ENCODE data around the gene RCL1. TPM values are rescaled to one million over a fixed set of nuclear protein-coding genes. Genes with fewer than 3 reads are reported as not detected.

Gene RCL1
- polyA plus RNA-seq, 1 of the 3 experiments (the other 2 are of a cell fraction) = 18.4 TPM

GRCh38 chr9:4801156-4801555, 8.4 kb downstream of the RCL1 start:
- no peak overlapping the region for H3K4me3 ChIP-seq (ENCODE audit: low read depth in 2 of 2, low read length in 1 of 2)
- H3K27me3 ChIP-seq (ENCODE audit: insufficient read depth) = no peaks in the 10 kb centered on the region
- TF ChIP-seq EZH2phosphoT487 (IDR thresholded peaks at IDR 0.05; ENCODE audit: borderline replicate concordance, low read depth) = no peak
- no peak for TF ChIP-seq ZBTB33 (IDR thresholded peaks at IDR 0.05; ENCODE audit: borderline replicate concordance, low read depth)
- TF ChIP-seq TEAD4 (IDR thresholded peaks at IDR 0.05; ENCODE audit: borderline replicate concordance, insufficient read depth) = no peak
- H2AFZ ChIP-seq (ENCODE audit: low read depth) = no peak overlapping the region
- 96% methylated on average over 6 of the region's 6 CpGs for WGBS (ENCODE audit: low lambda C conversion rate)
- DNase-seq = no peak
- H3K4me2 ChIP-seq = no peak overlapping the region
- no peaks in the 10 kb centered on the region for H3K9me3 ChIP-seq
- H3K9ac ChIP-seq = no peak overlapping the region
- CTCF ChIA-PET = no interaction called here
- POLR2A ChIA-PET = no interaction called here
- H3F3A ChIP-seq (replicated peaks; ENCODE audit: insufficient read depth) = no peaks in the 10 kb centered on the region
- no peaks in the 10 kb centered on the region for H3K9me2 ChIP-seq
- peaks cover 93% of the 10 kb centered on the region for H3K79me2 ChIP-seq (ENCODE audit: insufficient read depth)
- 0 out of 2 replicates have a peak, but pooled peaks cover 12% of the 10 kb centered on the region for H4K20me1 ChIP-seq (ENCODE audit: insufficient read depth)
- peaks cover 0 to 1% of the 10 kb centered on the region in 2 experiments for H3K36me3 ChIP-seq (replicated peaks in 1 of 2; ENCODE audit: control insufficient read depth in 1 of 2, insufficient read depth in 2 of 2, low read length in 1 of 2)
- no peak overlapping the region for H3K27ac ChIP-seq (ENCODE audit: low read depth in 2 of 2, low read length in 1 of 2)
- peaks cover 0 to 2% of the 10 kb centered on the region in 2 experiments; a peak in 2 of 4 replicates for H3K4me1 ChIP-seq (ENCODE audit: control insufficient read depth in 1 of 2, insufficient read depth in 2 of 2, low read depth in 1 of 2, low read length in 1 of 2)

DNA sequence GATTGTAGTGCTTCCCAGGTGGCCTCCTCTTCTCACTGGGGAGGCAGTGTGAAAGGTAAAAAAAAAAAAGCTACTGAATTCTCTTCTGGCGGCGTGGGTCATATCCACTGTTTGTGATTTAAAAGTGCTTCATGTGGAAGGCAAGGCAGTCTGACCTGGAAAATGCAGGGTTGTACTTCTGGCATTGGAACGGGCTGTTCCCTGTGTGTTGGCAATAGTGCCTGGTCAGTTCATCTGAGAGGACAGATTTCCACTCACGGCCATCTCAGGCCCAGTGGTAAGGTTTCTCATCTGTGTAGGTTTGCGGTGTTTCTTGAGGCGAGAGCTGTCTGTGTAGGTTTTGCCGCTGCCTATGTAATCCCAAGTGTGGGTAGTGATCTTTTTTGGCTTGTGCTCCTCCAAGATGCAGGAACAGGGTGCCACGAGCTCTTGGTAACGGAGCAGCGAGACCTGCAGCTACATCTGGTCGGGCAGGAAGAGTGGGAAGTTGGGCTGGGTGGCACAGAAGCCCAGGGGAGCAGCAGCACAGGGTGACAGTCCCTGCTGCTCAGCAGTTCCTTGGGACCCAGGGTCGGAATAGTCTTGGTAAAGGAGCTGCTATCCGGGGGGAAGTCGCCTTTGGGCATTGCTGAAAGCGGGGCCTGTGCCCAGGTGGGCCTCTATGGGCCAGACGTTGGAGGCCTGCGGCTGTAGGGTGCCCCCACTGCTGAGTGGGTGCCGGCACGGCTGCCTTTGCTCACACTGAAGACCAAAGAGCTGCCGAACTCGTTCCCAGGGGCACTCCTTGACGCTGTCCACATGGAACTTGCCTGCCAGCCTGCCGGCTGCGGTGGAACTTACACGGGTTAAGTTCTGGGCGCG, 11.2 kb downstream of the RCL1 start:
- DNase-seq = no peak
- ChIA-PET POLR2A (interaction anchor here (0.6 kb wide), 1 partner anchor 41 kb away, joined by 4 read pairs; no protein-coding TSS in a partner anchor), CTCF (interaction anchor here (0.6 kb wide), 1 partner anchor 106 kb away, joined by 3 read pairs; no protein-coding TSS in a partner anchor)
- peaks cover 0 to 3% of the 10 kb centered on the region in 2 experiments for H3K36me3 ChIP-seq (replicated peaks in 1 of 2; ENCODE audit: control insufficient read depth in 1 of 2, insufficient read depth in 2 of 2, low read length in 1 of 2)
- WGBS (ENCODE audit: low lambda C conversion rate) = 96% methylated on average over 17 of the region's 27 CpGs
- no peaks in the 10 kb centered on the region for H3K9me3 ChIP-seq
- no peak overlapping the region for H3K27ac ChIP-seq (ENCODE audit: low read depth in 2 of 2, low read length in 1 of 2)
- H3K9me2 ChIP-seq = no peaks in the 10 kb centered on the region
- no peaks in the 10 kb centered on the region for H3F3A ChIP-seq (replicated peaks; ENCODE audit: insufficient read depth)
- no peak overlapping the region for H2AFZ ChIP-seq (ENCODE audit: low read depth)
- 0 out of 2 replicates have a peak, but pooled peaks cover 3% of the 10 kb centered on the region for H4K20me1 ChIP-seq (ENCODE audit: insufficient read depth)
- peaks cover 93% of the 10 kb centered on the region for H3K79me2 ChIP-seq (ENCODE audit: insufficient read depth)
- TF ChIP-seq RCOR1 (IDR thresholded peaks at IDR 0.05; ENCODE audit: low read length) (no peak), TAF1 (IDR thresholded peaks at IDR 0.05; ENCODE audit: borderline replicate concordance, low read depth, low read length) (no peak), RAD21 (IDR thresholded peaks at IDR 0.05; ENCODE audit: low read length) (no peak), IRF3 (IDR thresholded peaks at IDR 0.05; ENCODE audit: low read depth, low read length) (no peak), GABPA (IDR thresholded peaks at IDR 0.05; ENCODE audit: low read depth) (no peak), MEF2A (IDR thresholded peaks at IDR 0.05; ENCODE audit: borderline replicate concordance, low read depth) (no peak), FOXM1 (IDR thresholded peaks at IDR 0.05; ENCODE audit: low read depth) (no peak), USF1 (IDR thresholded peaks at IDR 0.05; ENCODE audit: borderline replicate concordance, low read depth) (no peak), RFX5 (IDR thresholded peaks at IDR 0.05; ENCODE audit: low read length) (no peak), ZBTB33 (IDR thresholded peaks at IDR 0.05; ENCODE audit: borderline replicate concordance, low read depth) (no peak), TEAD4 (IDR thresholded peaks at IDR 0.05; ENCODE audit: borderline replicate concordance, insufficient read depth) (no peak), PBX3 (IDR thresholded peaks at IDR 0.05) (no peak)
- H3K4me2 ChIP-seq = no peak overlapping the region
- H3K4me3 ChIP-seq (ENCODE audit: low read depth in 2 of 2, low read length in 1 of 2) = no peak overlapping the region
- no peaks in the 10 kb centered on the region for H3K27me3 ChIP-seq (ENCODE audit: insufficient read depth)
- no peak overlapping the region for H3K9ac ChIP-seq
- peaks cover 0 to 2% of the 10 kb centered on the region in 2 experiments; a peak in 1 of 4 replicates for H3K4me1 ChIP-seq (ENCODE audit: control insufficient read depth in 1 of 2, insufficient read depth in 2 of 2, low read depth in 1 of 2, low read length in 1 of 2)
